Umbilical cord (tissue), 2 donors: ENCODE data around the gene GCN1. TPM values are rescaled to one million over a fixed set of nuclear protein-coding genes. Genes with fewer than 3 reads are reported as not detected.
"Not testable (repeated sequence)": the region's sequence is repeated elsewhere in the genome, so short reads cannot be mapped to it uniquely, and the experiment has no call there.

Experiments used
- DNase-seq: peaks from one replicate; pipeline ENCODE4 v3.0.0-alpha.2; 2015; ENCODE audit warnings: low spot score
- total RNA-seq: library from RNA; depleted of rRNA; stranded (reverse); fragments of >200 nt; gene quantifications from one replicate; pipeline ENCODE4 v1.2.3, GENCODE V29; 2014; ENCODE audit warnings: low replicate concordance; ENCODE audit not compliant: insufficient read depth

Gene GCN1
- total RNA-seq: 45.0 TPM

GRCh38 chr12:120194534-120195395, at the start of gene GCN1:
GCN1 (minus strand) TSS chr12:120194715; CDS start chr12:120194697, 18 bp downstream.
- DNase-seq: peak; percentile 80

- peak; percentile 86 for DNase-seq
Observed at GRCh38 chr12:120242971-120243699, 48.6 kb upstream of the GCN1 start.

- DNase-seq: no peak
Observed at GRCh38 chr12:120242275-120242799, 47.8 kb upstream of the GCN1 start.

- no peak for DNase-seq
Observed at GRCh38 chr12:120241561-120242274, 47.2 kb upstream of the GCN1 start.

GRCh38 chr12:120240495-120240833, 45.9 kb upstream of the GCN1 start:
- DNase-seq: no peak

- no peak for DNase-seq
Observed at GRCh38 chr12:120239776-120240494, 45.4 kb upstream of the GCN1 start.

GRCh38 chr12:120238839-120239445, 44.4 kb upstream of the GCN1 start:
- no peak for DNase-seq

GRCh38 chr12:120238217-120238616, 43.7 kb upstream of the GCN1 start:
- no peak for DNase-seq

- no peak for DNase-seq
Observed at GRCh38 chr12:120237360-120238171, 43.1 kb upstream of the GCN1 start.

- not testable (repeated sequence) for DNase-seq
Observed at GRCh38 chr12:120236809-120237208, 42.3 kb upstream of the GCN1 start.

- peak; percentile 72 for DNase-seq
Observed at GRCh38 chr12:120235369-120236323, 41.1 kb upstream of the GCN1 start.

- DNase-seq: peak; percentile 93
Observed at GRCh38 chr12:120234643-120235368, 40.3 kb upstream of the GCN1 start.

GRCh38 chr12:120231316-120232011, 36.9 kb upstream of the GCN1 start:
- peak; percentile 78 for DNase-seq

GRCh38 chr12:120230974-120231315, 36.4 kb upstream of the GCN1 start:
- no peak for DNase-seq

GRCh38 chr12:120230326-120230973, 35.9 kb upstream of the GCN1 start:
- peak; percentile 97 for DNase-seq

GRCh38 chr12:120229487-120230325, 35.2 kb upstream of the GCN1 start:
- peak; percentile 65 for DNase-seq
